ENCODE measurements around the gene PROM2. TPM values are rescaled to one million over a fixed set of nuclear protein-coding genes. Genes with fewer than 3 reads are reported as not detected.

PROM2 gene
- total RNA-seq, 4 donors from 2014 or later: 0.50 to 3.2 (median 2.1) TPM

DNA sequence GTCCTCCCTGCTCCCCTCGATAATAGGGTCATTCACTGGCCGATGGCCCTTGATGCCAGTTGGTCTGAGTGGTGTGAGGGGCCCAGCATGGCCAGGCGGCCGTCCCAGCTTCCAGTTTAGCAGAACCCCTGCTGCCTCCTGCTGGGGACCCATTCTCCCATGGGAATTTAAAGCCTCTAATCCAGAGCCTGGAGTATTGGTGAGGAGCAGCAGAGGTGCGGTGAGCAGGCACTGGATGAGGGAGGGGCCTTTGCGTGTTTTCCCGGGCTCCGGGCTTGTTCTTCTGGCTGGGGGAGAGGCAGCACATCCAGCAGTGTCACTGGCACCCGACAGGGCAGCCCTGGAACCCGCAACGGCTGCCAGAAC is 40.3 kb downstream of the PROM2 start:
- Histone ChIP-seq H3K27ac (replicated peaks in 1 of 4) (no peak overlapping the region), H3K36me3 (no peaks in the 10 kb centered on the region), H3K9me3 (no peaks in the 10 kb centered on the region), H3K4me3 (no peak overlapping the region), H3K27me3 (peaks cover 0 to 34% (median 0%) of the 10 kb centered on the region in 4 donors), H3K4me1 (no peaks in the 10 kb centered on the region)
- no peak for DNase-seq (ENCODE audit: extremely low spot score)
- TF ChIP-seq POLR2AphosphoS5 (IDR thresholded peaks at IDR 0.05): no peak
- TF ChIP-seq CTCF (IDR thresholded peaks at IDR 0.05): no peak
- TF ChIP-seq EP300 (IDR thresholded peaks at IDR 0.05): no peak
- TF ChIP-seq POLR2A (IDR thresholded peaks at IDR 0.05; ENCODE audit: low read depth): no peak
- intact Hi-C loops (cut with DNase I): no loop called here
- 87% methylated on average over 6 of the region's 11 CpGs for WGBS

DNA sequence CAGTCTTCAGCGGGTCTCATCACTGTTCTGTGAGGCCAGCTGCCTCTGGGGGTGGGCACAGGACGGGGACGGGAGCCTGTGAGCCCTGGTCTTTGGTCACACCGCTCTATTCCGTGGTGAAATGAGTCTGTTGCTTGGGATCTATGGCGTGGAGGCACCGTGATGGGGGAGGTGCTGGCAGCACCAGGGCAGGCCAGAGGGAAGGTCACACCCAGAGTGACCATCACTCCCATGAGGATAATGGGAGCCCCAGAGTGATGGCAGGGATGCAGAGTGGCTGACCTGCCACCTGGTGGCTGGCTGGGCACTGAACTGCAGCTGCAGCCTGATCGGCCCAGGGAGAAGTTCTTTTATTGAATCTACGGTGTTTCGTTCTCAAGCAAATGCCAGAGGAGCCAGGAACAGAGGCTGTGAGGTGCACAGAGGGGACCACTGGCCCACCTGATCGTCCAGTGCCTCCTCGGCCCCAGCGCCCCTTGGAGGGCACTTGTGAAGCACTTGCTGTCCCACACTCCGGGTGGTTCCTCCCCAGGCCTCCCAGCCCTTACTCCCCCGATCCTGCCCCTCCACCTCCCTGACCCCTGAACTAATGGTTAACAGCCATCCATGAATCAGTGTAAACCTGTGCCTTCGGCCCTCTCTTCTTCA is 40.8 kb downstream of the PROM2 start:
- intact Hi-C loops (cut with DNase I): no loop called here
- no peak for DNase-seq (ENCODE audit: extremely low spot score)
- no peaks in the 10 kb centered on the region for H3K36me3 ChIP-seq
- 82% methylated on average over 13 of the region's 16 CpGs for WGBS
- H3K27ac ChIP-seq (replicated peaks in 1 of 4): no peak overlapping the region
- H3K4me1 ChIP-seq: no peaks in the 10 kb centered on the region
- no peaks in the 10 kb centered on the region for H3K9me3 ChIP-seq
- peak; percentile 25 to 48 (median 37) for TF ChIP-seq CTCF (IDR thresholded peaks at IDR 0.05)
- no peak for TF ChIP-seq EP300 (IDR thresholded peaks at IDR 0.05)
- no peak overlapping the region for H3K4me3 ChIP-seq
- peaks cover 0 to 33% (median 0%) of the 10 kb centered on the region in 4 donors for H3K27me3 ChIP-seq

DNA sequence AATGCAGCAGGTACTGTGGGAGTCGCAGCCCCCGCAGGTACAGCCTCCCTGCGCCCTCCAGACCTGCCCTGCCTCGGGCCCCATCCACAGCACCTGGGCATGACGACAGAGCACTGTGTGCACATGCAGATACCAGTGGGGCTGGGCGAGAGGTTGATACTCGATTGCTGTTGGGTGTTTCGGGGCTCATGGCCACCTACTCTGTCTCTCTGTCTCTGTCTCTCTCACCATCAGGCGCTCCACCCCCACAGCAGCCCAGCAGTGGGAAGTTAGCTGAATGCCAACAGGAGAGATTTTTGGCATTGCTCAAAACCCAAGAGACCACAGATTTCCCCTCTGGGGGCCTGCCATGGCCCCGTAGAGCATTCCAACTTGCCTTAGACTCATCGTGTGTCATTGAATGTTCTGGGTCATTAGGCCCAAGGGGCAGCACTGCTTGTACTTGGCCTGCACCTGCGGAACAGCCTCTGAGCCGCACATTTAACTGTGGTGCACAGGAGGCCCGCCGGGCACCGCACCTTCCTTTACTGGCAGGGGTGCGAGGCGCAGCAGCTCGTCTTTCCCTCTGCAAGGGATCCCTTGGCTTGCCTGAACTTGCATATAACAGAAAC is 41.7 kb downstream of the PROM2 start:
- H3K4me1 ChIP-seq: no peaks in the 10 kb centered on the region
- H3K4me3 ChIP-seq: no peak overlapping the region
- H3K9me3 ChIP-seq: no peaks in the 10 kb centered on the region
- H3K36me3 ChIP-seq: no peaks in the 10 kb centered on the region
- H3K27me3 ChIP-seq: peaks cover 0 to 26% (median 0%) of the 10 kb centered on the region in 4 donors
- no peak for TF ChIP-seq EP300 (IDR thresholded peaks at IDR 0.05)
- H3K27ac ChIP-seq (replicated peaks in 1 of 4): no peak overlapping the region
- intact Hi-C loops (cut with DNase I): no loop called here
- 98% methylated on average over 10 of the region's 19 CpGs for WGBS
- DNase-seq (ENCODE audit: extremely low spot score): no peak

- WGBS: 81% methylated on average over 8 of the region's 8 CpGs
- TF ChIP-seq POLR2A (IDR thresholded peaks at IDR 0.05; ENCODE audit: low read depth) (no peak), POLR2AphosphoS5 (IDR thresholded peaks at IDR 0.05) (no peak), EP300 (IDR thresholded peaks at IDR 0.05) (no peak), CTCF (IDR thresholded peaks at IDR 0.05) (no peak)
- Histone ChIP-seq H3K9me3 (no peaks in the 10 kb centered on the region), H3K27me3 (peaks cover 0 to 26% (median 0%) of the 10 kb centered on the region in 4 donors), H3K27ac (replicated peaks in 1 of 4) (no peak overlapping the region), H3K4me3 (no peak overlapping the region), H3K36me3 (no peaks in the 10 kb centered on the region), H3K4me1 (no peaks in the 10 kb centered on the region)
- intact Hi-C loops (cut with DNase I): no loop called here
- no peak for DNase-seq (ENCODE audit: extremely low spot score)
Measured at GRCh38 chr2:95316466-95317122, 42.3 kb downstream of the PROM2 start.

DNA sequence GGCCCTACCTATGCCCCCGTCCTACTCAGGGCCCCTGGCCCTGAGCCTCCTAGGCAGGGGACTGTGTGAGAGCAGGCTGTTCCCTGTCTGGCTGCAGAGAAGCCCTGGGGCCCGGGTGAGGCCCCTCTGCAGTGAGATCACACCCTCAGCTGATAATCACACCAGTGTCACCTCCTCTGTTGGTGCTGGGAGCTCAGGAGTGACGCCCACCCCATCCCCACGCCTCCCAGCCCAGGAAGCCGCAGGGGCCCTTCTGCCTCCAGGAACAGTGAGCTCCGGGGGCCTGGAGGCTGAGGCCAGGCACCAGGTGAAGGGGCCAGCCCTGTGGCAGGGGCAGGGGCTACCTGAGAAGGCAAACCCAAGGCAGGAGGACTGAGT is 42.9 kb downstream of the PROM2 start:
- no peak overlapping the region for H3K4me3 ChIP-seq
- 100% methylated on average over 1 of the region's 6 CpGs for WGBS
- intact Hi-C loops (cut with DNase I): no loop called here
- TF ChIP-seq EP300 (IDR thresholded peaks at IDR 0.05) (no peak), POLR2AphosphoS5 (IDR thresholded peaks at IDR 0.05) (no peak), POLR2A (IDR thresholded peaks at IDR 0.05; ENCODE audit: low read depth) (no peak), CTCF (IDR thresholded peaks at IDR 0.05) (no peak)
- H3K27me3 ChIP-seq: peaks cover 0 to 26% (median 0%) of the 10 kb centered on the region in 4 donors
- H3K9me3 ChIP-seq: no peaks in the 10 kb centered on the region
- H3K27ac ChIP-seq (replicated peaks in 1 of 4): no peak overlapping the region
- H3K36me3 ChIP-seq: no peaks in the 10 kb centered on the region
- H3K4me1 ChIP-seq: no peaks in the 10 kb centered on the region
- no peak for DNase-seq (ENCODE audit: extremely low spot score)
